OCI-LY3 (cell line): ENCODE measurements around the gene COQ2.
"Not testable (repeated sequence)": the region's sequence is repeated elsewhere in the genome, so short reads cannot be mapped to it uniquely, and the experiment has no call there.

Experiments used
- CTCF ChIP-seq: fragments of 200-600, 300-600 bp; sonication (generic); IDR thresholded peaks from 2 replicates; pipeline ENCODE4 v1.5.1; 2014; ENCODE audit warnings: antibody characterized with exemption, low read length, low read depth
- EZH2phosphoT487 ChIP-seq: fragments of 200-600 bp; shearing (Covaris generic); IDR thresholded peaks from 2 replicates; pipeline ENCODE4 v1.6.1; 2018; ENCODE audit warnings: antibody characterized with exemption, mixed run types, low read depth

- not testable (repeated sequence) for TF ChIP-seq CTCF, EZH2phosphoT487
Measured at GRCh38 chr4:83325306-83325705, 40.7 kb upstream of the COQ2 start.
